NCI-H2081 treated with DMSO at 0.1 percent for 48 hours (cell line): ENCODE measurements around the gene DGKB.

Source experiments
- DNase-seq: peaks from one replicate; lab custom pipeline; 2025; lab: John Stamatoyannopoulos, UW

DGKB gene

DNA sequence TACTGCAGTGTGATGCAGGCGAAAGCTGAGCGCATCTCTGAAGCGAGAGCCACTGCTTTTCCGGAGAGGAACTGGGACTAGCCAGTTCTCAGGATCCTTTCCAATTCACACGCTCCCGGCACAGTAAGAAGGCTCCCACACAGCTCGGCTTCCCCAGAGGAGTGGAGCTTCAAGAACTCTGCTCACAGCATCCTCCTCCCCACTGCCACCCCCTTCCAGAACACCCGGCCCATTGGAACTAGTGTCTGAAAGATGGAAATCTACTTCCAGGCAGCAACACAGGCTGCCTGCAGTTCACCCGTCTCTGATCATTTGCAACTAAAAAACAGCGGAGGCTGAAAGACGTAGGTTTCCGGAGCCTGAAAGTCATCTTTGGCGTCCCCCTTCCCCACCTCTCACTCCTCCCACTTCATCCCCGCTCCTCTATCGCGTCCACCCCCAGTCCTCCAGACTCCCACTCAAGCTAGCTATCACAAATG is at the start of gene DGKB:
TSS of gene DGKB (minus strand) at position 163 of the 479 bp plus-strand sequence.
- peak; percentile 54 for DNase-seq

DNA sequence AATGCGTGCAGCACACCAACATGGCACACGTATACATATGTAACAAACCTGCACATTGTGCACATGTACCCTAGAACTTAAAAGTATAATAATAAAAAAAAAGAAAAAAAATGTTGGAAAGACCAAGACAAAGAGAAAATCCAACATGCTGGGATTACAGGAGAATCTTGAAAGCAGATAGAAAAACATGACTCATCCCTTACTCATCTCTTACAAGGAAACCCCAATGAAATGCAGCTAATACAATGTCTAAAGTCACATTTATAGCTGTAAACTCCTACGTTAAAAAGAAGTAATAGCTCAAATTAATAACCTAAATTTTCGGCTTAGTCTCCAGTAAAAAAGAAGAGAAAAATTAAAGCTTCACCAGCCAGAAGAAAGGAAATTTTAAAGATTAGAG is 47.5 kb upstream of the DGKB start:
- DNase-seq = no peak

DNA sequence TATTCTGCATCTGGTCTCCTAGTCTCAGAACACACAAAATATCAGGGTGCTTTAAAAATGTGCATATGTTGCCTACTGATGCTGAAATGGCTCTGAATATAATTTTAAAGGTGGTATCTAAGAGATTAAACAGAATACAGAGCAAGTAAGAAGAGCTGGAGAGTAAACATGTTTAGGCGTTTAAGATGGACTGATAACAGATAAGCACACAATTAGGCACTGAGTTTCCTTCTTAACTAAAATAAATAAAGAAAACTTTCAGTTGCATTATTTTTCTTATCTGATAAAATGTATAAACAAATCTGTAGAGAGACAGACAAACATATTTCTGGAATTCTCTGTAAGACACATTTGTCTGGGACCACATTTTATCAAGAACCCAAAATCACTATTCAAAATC is 35.6 kb upstream of the DGKB start:
- DNase-seq = no peak

DNA sequence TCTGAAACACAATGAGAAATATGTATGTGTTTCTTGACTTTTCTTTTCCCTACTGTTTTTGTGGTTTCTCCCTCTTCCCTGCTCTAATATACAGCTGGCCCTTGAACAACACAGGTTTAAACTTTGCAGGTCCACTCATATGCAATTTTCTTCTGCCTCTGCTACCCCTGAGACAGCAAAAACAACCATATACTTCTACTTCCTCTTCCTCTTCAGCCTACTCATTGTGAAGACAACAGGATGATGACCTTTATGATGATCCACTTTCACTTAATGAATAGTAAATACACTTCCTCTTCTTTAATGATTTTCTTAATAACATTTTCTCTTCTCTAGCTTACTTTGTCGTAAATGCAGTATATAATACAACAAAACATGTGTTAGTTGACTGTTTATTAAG is 35.0 kb upstream of the DGKB start:
- no peak for DNase-seq

DNA sequence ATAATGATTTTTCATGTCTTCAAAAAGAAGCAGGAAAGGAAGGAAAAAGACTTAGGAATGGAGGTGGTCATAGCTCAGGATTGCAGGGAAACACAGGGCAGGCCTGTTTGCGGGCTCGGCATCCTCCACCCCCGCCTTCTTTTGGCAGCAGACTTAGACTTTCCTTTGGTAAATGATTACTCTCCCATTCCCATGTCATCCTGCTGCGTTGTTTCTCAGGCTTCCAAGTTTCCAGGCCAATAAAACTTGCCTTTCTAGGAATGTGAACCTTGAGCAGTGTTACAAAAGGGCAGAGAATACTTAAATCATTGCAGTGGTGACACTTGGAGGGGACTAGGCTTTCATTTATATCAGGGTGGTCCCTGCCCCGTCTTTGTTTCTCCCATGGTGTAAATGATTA is 34.0 kb upstream of the DGKB start:
- DNase-seq = no peak

DNA sequence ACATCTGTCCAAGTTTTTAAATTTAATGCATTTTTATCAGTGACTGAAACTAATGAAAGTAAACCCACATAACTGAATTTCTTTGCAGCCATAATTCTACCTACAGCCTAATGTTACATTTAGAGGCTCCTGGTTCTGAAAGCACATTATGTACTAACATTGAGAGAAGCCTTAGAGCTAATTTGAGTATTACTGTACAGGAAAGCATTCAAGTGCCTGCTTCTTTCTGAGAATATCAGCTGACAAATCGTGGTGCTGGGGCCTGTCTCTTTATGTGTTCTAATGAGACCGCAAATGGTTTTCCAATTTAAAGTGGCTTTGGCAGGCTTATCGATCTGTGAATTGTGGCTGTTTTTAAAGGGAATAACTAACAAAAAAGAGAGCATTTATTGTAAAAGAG is 32.3 kb upstream of the DGKB start:
- DNase-seq = no peak

DNA sequence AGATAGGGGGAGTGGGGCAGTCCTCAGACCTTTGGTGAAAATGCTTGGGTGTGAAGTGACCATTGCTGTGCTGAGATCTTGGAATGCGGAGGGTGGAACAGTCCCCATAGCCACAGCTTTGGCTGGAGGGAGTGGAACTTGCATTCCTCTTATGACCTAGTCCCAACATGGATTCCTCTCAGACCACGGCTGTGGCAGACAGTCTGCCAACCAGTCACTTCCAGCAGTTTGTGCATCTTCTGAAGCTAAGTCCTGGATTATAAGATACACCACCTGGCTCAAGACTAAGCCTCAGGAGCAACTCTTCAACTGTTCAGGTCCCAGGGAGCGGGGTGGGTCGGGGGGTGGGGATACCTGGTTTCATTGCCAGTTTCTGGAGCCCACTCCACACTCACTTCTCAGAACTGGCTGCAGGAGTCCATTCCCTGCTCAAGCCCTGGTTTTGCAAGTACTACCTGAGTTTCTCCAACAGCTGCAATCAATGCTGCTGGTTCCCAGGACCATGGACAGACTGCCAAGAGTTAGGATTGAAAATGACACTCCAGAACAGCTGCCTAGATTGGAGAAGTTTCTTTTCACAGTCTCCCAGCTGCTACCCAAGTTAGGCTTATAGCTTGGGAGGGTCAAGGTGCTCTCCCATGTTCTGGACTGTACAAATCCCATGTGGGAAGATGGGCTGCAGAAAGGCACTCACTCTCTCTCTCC is 29.1 kb upstream of the DGKB start:
- no peak for DNase-seq

DNA sequence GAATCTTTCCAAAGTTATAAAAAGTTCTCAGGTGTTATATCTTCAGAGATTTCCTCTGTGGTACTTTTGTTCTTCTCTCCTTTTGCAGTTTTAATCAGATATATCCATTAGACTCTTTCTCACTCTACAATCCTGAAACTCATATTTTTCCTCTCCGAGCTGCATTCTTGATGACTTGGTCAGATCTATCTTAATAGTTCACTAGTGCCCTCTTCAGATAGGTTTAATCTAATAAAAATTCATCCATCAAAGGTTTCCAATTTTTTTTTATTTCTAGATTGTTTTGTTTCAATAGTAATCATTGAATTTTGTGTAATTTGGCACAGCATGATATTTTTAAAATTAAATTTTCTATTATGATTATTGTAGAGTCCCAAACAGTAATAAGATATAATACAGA is 21.8 kb upstream of the DGKB start:
- DNase-seq = no peak

DNA sequence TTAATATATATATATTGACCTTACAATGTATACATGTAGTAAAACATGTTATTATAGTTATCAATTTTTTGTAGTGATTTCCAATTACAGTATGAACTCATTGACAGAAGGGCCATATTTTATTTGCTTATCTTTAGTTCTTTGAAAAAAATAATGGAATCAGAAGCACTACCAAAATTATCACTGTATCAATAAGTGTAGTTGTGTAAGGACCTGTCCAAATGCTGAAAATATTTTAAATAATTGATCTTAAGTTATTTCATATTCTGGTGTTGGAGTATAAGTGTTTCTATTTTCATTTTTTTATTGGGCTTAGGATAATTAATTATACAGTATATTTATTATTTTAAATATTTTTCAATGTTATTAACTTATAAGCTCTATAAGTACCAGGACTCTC is 8.5 kb upstream of the DGKB start:
- no peak for DNase-seq

DNA sequence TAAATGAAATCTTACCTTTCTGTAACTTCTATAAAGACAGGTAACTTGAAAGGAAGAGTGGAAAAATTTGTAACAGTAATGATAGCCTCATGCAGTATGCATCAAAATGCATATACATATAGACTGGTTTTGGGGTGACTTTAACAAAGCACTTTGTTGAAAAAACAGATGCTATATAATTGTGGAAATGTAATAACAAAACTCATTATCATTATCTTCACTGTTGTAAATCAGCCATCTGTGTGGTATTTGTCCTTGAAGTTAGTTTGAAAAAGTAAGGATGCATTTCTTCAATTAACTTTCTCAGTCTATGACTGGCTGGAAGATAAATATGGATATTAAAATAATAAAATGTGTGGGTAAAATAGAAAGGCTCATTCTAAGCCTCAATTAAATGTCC is 6.1 kb upstream of the DGKB start:
- no peak for DNase-seq

DNA sequence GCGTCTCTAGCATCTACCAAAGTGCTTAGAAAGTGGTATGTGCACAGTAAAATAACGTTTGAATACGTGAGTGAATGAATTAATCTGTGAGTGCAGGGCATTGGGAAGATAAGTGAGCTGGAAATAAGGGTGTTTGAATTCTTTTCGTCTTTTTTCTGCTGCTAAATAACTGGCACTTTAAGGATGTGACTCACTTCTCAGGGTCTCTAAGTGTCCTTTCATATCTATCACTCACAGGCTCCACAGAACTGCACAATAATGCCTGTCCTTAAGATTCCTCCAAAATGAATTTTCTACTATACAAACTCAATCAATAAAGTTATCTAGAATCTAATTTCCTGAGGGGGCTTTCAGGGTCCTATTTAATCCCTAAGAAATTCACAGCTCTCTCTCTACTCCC is 3.2 kb upstream of the DGKB start:
- DNase-seq = no peak

DNA sequence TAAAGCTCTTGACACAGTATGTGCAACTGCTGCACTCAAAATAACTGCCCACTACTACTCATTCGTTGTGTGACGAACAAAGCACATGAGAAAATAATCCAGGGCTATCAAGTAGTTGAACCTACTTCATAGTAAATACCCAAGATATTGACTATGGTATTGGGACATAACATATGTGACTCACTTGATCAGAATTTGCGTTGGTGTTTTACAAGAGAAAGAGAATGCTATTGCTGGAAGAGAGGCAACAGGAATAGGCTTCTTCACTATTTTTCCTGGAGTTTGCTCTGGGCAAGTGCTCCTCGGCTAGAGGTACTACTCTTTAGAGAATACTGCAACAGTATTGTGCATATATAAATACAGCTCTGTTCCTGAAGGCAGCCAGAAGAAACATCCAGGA is 2.5 kb downstream of the DGKB start:
- DNase-seq = no peak

DNA sequence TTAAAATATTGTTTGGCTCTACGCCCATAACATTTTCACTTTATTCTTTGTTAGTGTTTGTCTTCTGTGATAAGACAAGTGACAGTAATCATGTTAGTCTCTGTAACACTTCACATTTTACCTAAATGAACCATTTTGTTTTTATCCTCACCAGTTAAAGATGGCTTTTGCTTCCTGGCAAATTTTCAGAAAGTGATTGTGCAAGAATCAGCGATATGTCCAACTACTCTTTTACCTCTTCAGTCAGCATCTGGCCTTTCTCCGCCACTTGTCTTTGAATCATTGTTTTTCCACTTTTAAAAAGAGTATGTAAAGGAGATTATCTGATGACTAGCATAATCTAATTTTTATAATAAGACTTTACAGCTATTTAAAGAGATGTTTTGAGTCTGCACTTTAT is 3.5 kb downstream of the DGKB start:
- DNase-seq = peak; percentile 81

DNA sequence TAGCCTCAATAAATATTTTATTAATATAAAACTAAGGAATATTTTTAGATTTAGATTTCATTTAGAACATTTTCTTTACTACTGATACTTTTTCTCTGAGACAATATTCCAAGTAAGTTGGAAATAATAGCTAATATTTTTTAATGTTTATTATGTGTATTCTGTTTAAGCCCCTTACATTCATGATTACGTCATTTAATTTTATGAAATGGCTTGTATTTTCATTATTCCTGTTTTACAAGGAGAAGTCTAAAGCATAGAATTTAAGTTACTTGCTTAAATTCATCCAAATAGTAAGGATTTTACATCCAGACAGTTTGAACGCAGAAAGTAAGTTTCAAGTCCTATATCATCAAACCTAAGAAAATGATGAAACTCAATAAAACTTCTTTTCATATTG is 6.1 kb downstream of the DGKB start:
- DNase-seq = no peak

DNA sequence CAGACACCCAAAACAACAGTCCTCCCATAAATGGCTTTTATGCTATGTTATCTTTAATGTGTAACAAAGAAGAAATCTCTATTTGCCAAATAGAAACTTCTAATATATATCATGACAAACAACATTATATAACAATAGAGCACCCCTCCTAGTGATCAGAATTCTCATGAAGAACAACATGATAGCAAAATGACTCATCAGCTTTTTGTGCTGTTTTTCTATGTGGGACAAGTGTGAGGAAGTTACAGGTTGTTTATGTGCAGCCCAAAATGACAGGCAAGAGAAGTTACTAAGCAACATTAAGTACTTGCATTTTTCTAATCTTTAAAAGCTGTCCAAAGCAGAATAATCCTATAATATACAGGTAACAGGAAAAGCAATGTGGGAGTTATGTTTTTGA is 7.7 kb downstream of the DGKB start:
- no peak for DNase-seq

DNA sequence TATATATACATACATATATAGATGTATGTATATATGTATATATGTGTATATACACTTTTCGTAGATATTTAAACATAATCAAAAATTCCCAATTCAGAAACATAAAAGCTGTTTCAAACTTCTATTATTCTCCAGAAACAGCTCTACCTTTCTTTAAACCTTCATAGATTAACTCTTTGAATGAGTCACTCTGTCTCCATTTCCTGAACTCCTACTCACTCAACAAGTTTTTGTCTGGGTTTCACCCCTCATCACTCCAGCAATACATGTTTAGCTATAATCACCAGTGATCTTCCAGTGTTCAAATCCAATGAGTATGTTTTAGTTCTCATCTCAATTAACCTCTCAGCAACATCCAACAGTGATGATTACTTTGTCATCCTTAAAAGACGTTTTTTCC is 9.6 kb downstream of the DGKB start:
- no peak for DNase-seq

DNA sequence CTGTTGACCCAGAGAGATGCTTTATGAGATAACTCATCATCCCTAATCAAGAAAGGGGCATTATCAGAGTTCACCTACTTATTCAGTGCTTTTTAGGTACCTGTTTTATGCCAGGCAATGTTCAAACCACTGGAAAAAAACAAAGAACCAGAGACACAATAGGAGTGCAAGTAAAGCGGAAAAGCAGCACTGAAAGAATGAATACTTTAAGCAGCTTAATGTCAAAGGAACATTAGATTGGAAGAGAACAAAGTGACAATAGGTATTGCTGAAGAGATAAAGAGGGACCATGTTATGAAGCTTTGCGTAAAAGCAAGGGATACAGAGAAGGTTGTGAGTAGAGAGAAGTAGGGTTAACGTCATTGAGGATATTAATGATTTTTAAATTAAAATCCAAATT is 11.3 kb downstream of the DGKB start:
- no peak for DNase-seq

DNA sequence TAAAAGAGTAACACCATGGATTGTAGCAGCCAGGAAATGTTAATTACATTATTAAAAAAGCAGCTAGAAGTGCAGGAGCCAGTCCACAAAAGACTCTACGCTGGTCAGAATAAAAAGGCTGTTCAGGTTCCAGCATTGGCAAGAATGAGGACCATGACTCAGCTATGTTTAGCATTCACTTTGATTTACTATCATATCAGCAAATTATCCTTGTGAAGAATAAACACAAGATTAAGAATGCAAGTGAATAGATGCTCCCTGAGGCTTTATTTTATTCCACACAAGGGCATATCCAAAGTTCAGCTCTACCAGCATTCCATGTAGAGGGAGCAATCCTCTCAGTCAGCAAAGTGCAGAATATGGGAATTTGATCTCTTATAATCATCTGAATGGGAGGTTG is 13.6 kb downstream of the DGKB start:
- no peak for DNase-seq

DNA sequence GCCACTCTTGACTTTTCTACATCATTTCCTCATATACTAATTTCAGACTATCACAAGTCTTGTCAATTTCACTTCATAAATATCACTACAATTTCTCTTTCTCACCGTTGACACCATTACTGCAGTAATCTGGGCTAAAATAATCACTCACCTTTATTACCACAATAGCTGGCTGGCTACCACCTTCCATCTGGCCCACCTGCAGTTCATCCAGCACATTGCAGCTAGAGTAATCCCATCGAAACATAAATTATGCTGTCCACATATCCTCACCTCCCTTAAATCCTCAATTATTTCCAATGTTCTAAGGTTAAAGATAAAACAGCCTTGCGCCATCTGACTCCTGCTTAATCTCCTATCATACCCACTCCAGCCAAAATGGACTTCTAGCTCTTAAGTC is 16.0 kb downstream of the DGKB start:
- DNase-seq = no peak

DNA sequence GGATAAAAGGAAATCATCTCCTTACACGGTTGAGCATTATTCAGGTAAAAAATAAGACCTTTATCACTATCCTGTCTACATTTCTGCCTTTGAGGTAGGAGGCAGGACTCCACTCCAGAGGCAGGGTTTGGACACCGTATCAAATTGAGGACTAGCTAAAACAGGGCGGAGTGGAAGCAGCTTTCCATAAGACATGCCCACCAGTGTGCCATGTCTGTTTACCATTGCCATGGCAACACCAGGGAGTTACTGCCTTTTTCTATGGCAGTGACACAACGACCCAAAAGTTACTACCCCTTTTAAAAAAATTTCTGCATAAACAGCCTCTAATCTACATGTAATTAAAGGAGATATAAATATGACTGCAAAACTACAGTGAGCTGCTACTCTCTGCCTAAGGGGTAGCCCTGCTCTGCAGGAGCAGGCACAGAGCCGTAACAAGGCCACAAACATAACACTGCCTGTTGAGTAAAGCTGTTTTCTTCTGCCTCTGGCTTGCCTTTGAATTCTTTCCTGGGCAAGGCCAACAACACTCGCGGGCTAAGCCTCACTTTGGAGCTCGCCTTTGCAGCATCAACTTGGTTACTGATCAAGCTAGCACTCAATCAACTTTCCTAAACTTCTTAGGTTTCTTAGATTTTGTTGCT is 26.5 kb downstream of the DGKB start:
- no peak for DNase-seq

DNA sequence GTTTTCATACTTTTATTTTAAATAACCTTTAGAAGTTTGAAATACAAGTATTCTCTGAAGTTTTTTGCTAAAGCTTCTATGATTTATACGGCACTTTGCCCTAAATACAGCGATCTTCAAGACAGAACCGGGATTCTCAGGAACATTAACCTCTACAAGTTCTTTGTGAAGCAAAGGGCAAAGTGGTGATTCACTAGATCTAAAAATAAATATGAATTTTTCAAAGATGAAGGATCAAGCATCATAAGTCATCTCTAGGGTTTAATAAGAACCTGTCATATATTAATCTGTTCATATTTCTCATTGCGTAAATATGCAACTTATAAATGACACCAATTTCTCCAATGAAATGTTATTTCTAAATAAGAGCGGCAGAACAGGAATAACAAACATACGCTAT is 30.7 kb downstream of the DGKB start:
- DNase-seq = no peak

DNA sequence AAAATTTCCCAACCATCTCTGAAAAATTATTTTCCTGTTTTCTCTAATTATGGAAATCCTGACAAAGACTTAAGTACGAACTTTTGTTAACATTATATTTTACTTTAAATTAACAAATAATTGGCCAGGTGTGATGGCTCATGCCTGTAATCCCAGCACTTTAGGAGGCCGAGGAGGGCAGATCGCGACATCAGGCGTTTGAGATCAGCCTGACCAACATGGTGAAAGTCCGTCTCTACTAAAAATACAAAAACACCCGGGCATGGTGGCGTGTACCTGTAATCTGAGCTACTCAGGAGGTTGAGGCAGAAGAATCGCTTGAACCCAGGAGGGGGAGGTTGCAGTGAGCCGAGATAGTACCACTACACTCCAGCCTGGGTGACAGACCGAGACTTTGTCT is 32.2 kb downstream of the DGKB start:
- DNase-seq = no peak

DNA sequence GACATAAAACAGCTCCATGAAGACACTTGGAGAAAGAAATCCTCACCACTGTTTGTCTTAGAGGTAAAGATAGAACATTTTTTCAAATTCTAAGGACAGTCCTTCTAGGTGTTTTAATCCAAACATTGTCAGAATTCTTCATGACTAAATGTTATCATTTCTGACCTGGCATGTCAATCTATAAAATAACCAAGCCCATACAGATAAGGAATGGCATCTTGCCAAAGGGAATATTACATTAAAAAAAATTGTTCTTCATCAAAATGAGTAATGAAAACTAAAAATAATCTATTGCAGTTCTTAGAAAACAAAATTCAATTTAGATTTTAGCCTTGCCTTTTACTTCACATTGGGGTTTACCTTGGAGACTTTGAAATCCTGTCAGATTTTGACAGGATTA is 33.6 kb downstream of the DGKB start:
- DNase-seq = no peak

DNA sequence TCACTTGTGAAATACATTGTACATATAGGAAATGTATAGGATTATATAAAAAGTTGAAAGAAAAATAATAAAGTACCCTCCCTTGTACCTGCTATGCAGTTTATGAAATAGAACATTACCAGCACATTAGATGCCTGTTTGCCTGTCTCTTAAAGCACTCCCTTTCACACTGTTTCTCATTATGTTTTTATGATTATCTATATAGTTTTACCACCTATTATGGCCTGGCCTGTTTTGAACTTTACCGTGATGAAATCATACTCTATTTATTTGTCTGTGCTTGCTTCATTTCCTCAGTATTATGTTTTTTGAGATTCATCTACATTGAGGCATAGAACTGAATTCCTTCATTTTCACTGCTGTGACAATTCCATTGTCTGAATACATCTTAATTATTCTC is 41.1 kb downstream of the DGKB start:
- DNase-seq = no peak
